ENCODE measurements around the gene CHST4. TPM values are rescaled to one million over a fixed set of nuclear protein-coding genes. Genes with fewer than 3 reads are reported as not detected.

The CHST4 gene
- total and polyA plus RNA-seq, 9 of the 15 experiments (the other 6 are each of a cell fraction or from before 2014, with no cell fraction given), result 0.07 TPM; not detected in 8

GRCh38 chr16:71479420-71479819, 46.8 kb upstream of the CHST4 start (continued):
- TF ChIP-seq THAP7 (CRISPR knock-in tag; IDR thresholded peaks at IDR 0.05) (no peak), TSC22D4 (tag; IDR thresholded peaks at IDR 0.05) (no peak), CBX8 (IDR thresholded peaks at IDR 0.05; ENCODE audit: borderline replicate concordance, extremely low read depth, low read depth, low read length, poor library complexity, severe bottlenecking) (no peak), TOE1 (IDR thresholded peaks at IDR 0.05; ENCODE audit: borderline replicate concordance) (no peak), TOE1 (CRISPR knock-in tag; IDR thresholded peaks at IDR 0.05; ENCODE audit: borderline replicate concordance, low read depth) (no peak), IRF9 (tag; IDR thresholded peaks at IDR 0.05) (no peak), NFIC (IDR thresholded peaks at IDR 0.05) (no peak), ZNF551 (CRISPR knock-in tag; IDR thresholded peaks at IDR 0.05) (no peak), ASH1L (IDR thresholded peaks at IDR 0.05; ENCODE audit: borderline replicate concordance, low read depth, partially characterized antibody) (no peak), NUFIP1 (IDR thresholded peaks at IDR 0.05; ENCODE audit: partially characterized antibody) (no peak), ZBTB33 (CRISPR knock-in tag; IDR thresholded peaks at IDR 0.05) (no peak), CHD1 (IDR thresholded peaks at IDR 0.05; ENCODE audit: low read length) (no peak), KDM2B (CRISPR knock-in tag; IDR thresholded peaks at IDR 0.05) (no peak), PHTF2 (CRISPR knock-in tag; IDR thresholded peaks at IDR 0.05) (no peak), THRA (IDR thresholded peaks at IDR 0.05) (no peak), ADNP (tag; IDR thresholded peaks at IDR 0.05) (no peak), PYGO2 (tag; IDR thresholded peaks at IDR 0.05) (no peak), IFI16 (CRISPR knock-in tag; IDR thresholded peaks at IDR 0.05) (no peak), NR2F6 (CRISPR knock-in tag; IDR thresholded peaks at IDR 0.05) (no peak), C11orf30 (IDR thresholded peaks at IDR 0.05; ENCODE audit: low read depth) (no peak), CREM (IDR thresholded peaks at IDR 0.05; ENCODE audit: low read depth) (no peak), TEAD4 (IDR thresholded peaks at IDR 0.05; ENCODE audit: low read length) (peak; percentile 12; the same call in 1 of the 2 replicates), TEAD4 (CRISPR knock-in tag; IDR thresholded peaks at IDR 0.05; ENCODE audit: borderline replicate concordance) (no peak), ZNF354B (CRISPR knock-in tag; IDR thresholded peaks at IDR 0.05) (no peak)

All from K562 (cell line).